GM20000 (cell line): ENCODE results near the gene COL9A2.

Source experiments
- DNase-seq: peaks from one replicate; pipeline ENCODE4 v3.0.0; 2012; ENCODE audit warnings: low spot score
- TF ChIP-seq, protein P1 (sequence below): IDR thresholded peaks from 2 replicates; pipeline ENCODE4 v1.5.1; 2012; ENCODE audit warnings: mild to moderate bottlenecking, control low read depth; ENCODE audit errors: extremely low read depth, missing control alignments

The COL9A2 gene

DNA sequence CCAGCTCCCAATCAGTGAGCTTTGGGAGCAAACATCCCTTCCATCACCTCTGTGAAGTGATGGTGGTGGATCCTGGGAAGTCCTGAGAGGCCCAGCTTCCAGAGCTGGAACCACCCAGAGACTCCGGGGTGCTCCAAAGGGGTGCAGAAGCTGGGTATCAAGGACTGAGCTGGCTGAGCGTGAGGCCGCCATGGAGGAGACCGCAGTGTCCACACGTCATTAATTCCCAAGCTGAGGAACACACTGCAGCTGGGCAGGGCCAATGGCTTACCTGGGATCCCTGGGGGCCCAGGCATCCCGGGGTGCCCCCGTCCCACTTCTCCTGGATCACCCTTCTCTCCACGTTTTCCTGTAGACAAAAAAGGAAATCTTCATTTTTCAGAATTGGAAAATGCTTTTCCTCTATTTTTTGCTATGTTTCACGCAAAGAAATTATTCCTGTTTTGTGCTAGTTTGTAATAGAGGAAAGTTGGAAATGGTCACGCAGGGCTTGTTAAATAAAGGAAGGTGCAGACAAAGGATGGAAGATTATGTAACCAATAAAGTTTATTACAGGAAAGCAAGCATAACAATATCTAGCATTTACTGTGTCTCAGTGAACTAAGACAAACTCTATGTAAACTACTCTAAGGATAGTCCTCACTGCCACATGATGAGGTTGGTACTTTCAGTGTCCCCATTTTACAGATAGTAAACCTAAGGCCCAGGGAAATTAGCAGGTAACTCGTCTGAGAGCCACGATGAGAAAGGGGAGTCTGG lies 15.4 kb downstream of the COL9A2 start:
- peak; percentile 13 for DNase-seq
- TF ChIP-seq, protein P1, sequence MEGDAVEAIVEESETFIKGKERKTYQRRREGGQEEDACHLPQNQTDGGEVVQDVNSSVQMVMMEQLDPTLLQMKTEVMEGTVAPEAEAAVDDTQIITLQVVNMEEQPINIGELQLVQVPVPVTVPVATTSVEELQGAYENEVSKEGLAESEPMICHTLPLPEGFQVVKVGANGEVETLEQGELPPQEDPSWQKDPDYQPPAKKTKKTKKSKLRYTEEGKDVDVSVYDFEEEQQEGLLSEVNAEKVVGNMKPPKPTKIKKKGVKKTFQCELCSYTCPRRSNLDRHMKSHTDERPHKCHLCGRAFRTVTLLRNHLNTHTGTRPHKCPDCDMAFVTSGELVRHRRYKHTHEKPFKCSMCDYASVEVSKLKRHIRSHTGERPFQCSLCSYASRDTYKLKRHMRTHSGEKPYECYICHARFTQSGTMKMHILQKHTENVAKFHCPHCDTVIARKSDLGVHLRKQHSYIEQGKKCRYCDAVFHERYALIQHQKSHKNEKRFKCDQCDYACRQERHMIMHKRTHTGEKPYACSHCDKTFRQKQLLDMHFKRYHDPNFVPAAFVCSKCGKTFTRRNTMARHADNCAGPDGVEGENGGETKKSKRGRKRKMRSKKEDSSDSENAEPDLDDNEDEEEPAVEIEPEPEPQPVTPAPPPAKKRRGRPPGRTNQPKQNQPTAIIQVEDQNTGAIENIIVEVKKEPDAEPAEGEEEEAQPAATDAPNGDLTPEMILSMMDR, result no peak

DNA sequence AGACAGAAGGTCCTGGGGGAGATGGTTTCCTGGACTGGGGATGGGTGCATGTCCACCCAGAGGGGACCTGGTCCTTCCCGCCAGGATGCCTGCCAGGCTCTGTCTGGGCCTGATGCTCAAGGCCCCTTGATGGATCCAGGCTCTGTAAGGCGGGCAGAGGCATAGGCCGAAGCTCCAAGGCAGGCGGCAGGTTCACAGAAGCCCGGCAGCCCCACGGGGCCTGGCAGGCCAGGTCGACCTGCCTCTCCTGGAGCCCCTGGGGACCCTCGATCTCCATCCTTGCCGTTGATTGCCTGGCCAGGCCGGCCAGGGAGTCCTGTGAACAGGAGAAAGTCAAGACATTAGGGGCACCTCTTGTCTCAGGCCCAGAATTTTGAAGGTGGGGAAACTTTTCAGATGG lies 16.0 kb downstream of the COL9A2 start:
- DNase-seq, result no peak
- TF ChIP-seq, protein P1, result no peak

DNA sequence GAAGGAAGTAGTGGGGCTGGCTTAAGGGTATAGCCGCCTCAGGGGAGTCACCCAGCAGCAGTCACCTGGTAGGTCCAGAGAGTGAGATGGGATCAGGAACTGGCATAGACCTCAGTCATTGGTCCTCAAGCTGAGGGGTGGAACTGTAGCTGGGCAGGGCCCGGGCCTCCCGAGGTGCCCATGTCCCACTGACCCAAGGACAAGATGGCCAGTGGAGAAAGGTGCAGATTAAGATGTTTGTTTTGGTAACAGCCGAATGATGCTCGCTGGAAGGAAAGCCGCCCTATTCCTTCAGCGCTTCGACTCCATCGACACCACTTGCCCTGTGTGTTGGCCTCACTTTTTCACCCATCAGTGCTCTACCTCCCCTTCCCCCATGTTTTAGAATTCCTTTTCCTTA lies 16.4 kb downstream of the COL9A2 start:
- DNase-seq, result peak; percentile 7
- TF ChIP-seq, protein P1, result no peak

DNA sequence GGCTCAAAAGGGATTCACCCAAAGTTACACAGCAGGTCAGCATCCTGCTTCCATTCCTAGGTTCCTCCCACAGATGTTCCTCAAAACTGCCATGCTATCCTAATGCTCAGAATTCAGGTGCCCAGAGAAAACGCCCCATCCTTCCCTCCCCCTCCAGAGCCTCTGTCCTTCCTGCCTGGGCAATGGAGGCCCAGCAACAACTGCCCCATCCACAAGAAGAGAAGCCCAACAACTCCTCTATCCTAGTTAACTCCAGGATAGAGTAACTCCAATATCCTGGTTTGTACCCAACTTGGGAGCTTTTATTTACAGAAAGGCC lies 16.9 kb downstream of the COL9A2 start:
- TF ChIP-seq, protein P1, result no peak
- peak; percentile 6 for DNase-seq

DNA sequence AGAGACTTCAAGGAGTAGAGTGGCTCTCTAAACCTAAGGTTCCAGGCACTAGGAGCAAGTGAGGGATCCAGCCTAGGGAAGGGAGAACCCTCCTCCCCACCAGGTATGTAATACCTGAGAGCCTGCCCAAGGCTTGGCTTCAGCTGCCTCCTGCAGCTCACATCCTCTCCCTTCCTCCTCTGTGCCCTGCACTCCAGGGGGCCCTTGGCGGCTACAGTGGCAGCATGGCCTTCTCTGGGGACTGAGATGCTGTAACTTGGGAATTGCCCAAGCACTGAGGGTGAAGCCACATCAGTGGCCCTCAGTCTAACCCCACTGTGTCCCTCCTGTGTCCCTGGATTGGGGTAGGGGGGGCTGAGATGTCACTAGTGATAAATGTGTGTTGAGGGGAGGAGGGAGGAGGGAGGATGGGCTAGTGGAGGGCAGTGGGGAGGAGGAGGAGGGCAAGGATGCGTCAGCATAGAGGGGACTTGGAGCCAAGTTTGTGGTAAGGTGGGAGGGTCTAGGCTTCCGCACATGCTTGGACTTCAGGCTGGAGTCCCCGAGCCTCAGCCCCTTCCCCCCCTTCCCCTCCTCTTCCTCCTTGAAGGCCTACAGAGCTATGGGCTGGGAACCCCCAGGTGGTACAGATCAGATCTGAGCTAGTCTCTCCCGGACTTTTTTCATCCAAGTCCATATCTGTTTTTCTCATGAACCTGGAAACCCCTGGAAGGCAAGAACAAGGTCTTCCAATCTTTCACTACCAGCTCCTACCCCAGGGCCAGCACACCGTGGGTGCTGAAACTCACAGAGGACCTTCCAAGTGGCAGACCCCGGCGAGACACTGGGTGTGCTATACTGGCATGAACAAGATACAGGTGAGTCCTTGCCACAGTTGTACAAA lies 17.5 kb downstream of the COL9A2 start:
- TF ChIP-seq, protein P1, result no peak
- peak; percentile 8 for DNase-seq

DNA sequence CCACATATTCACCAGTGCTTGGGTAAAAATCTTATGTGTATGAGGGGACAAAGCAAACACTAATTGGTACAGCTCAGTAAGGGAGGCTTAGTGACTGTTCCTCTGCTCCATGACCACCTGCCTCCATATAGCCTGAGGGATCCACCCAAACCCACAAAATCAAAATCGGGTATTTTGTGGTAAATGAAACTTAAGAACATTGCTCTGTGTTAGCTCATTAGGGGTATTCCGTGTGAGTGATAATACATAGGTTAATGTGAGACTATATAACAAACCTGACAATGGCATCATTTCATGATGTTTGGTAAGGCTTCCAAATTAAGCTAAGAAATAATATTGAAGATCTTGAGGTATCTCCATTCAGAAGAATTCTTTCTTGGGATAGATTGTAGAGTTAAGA lies 25.8 kb downstream of the COL9A2 start:
- TF ChIP-seq, protein P1, result no peak
- no peak for DNase-seq

DNA sequence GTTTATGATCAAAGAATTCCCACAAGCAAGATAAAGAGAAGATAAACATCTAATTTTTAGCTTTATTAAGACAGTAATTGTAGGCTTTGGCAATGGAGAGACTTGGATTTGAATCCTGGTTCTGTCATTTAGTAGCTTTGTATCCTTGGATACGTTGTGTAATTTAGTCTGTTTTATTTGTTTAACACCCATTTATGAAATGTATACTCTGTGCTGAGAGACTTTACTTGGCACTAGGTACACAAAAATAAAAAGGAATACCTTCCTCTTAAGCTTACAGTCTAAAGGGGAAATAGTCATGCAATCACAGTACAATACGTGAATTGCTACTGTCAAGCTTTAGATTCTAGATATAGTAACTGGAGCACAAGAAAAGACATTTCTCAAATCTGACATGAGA lies 35.2 kb downstream of the COL9A2 start:
- TF ChIP-seq, protein P1, result no peak
- no peak for DNase-seq
